ENCODE results near the gene RING1.

- no peak for TF ChIP-seq CTCF (conservative IDR thresholded peaks at IDR 0.05 in 1 of 2, IDR thresholded peaks at IDR 0.05 in 1 of 2; ENCODE audit: extremely low read depth in 1 of 2, insufficient read depth in 1 of 2, low read depth in 1 of 2, low read length in 2 of 2)
- TF ChIP-seq EZH2 (IDR thresholded peaks at IDR 0.05; ENCODE audit: borderline replicate concordance, low read length): no peak
Measured at GRCh38 chr6:33160728-33161344, 47.5 kb upstream of the RING1 start.
